ENCODE results near the gene LBHD2. TPM values are rescaled to one million over a fixed set of nuclear protein-coding genes. Genes with fewer than 3 reads are reported as not detected.

The LBHD2 gene
- total RNA-seq, 1 donor from 2014 or later: not detected

DNA sequence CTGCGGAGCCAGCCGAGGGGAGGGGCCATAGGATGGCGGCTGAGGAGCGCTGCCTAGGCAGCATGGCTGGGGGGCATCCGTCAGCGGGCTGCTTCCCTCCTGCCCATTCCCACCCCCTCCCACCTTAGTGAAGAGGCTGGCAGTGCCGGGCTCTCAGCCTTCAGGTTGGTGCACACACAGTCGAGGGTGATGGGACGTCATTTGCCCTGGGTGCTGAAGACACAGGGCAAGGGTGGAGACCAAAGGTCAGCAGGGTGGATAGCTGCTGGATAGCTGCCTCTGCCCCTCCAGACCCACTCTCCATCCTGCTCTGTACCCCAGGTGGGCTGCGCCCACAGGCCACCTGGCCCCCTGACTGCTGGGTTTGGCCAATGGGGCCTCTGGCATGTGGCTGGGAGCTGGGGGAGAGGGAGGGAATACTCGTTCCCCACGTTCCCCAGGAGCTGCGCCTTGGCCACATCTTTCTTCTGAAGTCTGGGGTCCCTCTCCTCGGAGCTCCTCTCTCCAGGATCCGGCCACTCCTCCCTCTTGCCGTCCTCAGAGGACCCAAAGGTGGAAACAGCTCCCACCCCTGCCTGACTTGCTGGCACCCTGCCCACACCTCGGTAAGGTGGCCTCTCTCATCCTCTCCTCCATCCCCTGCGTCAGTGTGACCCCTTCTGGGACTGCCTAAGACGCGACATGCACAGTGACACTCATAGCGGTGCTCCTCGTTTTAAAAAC, 15.5 kb upstream of the LBHD2 start:
- DNase-seq (ENCODE audit: low read depth in 2 of 2): no peak

GRCh38 chr14:103070263-103070885, 13.6 kb upstream of the LBHD2 start:
- DNase-seq (ENCODE audit: low read depth in 2 of 2): no peak

- no peak for DNase-seq (ENCODE audit: low read depth in 2 of 2)
These were observed 13.0 kb upstream of the LBHD2 start for GRCh38 chr14:103070971-103071542.

- DNase-seq (ENCODE audit: low read depth in 2 of 2): peak; percentile 53 to 54
These were observed 12.3 kb upstream of the LBHD2 start for GRCh38 chr14:103071544-103072251.

DNA sequence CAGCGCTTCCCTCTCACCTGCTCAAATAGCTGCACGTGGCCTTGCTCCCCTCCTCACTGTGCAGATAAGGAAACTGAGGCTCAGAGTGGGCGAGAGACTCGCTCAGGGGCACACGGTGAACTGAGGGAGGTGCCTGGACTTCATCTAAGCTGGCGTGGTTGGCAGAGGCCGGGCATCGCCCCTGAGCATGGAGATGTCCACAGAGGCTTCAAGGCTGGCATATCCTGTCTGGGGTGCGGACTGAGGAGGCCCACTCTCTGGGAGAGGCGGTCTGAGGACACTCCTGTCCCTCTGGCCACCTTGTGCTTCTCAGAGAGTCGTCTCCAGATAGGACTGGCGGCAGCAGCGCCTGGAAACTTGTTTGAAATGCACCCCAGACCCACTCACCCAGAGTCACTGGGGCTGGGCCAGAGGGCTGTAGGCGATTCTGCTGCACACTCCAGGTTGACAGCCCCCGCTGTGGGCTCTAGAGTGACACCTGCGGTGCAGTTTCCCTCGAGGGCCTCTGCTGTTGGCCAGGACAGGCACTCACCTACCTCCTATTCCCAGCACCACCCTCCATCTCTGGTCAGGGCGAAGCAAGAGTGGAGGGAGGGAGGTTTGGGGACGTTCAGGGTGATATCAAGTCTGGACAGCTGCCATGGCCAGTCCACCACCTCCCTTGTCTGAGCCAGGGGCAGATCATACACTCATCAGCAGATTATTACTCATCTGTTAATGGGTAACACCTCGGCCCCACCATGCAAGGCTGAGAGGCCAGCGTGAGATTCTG, 11.2 kb upstream of the LBHD2 start:
- peak in 1 of 2 donors; percentile 34 for DNase-seq (ENCODE audit: low read depth in 2 of 2)

- DNase-seq (ENCODE audit: low read depth in 2 of 2): no peak
These were observed 10.6 kb upstream of the LBHD2 start for GRCh38 chr14:103073367-103073875.

- DNase-seq (ENCODE audit: low read depth in 2 of 2): peak in 1 of 2 donors; percentile 58
These were observed 9.9 kb upstream of the LBHD2 start for GRCh38 chr14:103073876-103074728.

DNA sequence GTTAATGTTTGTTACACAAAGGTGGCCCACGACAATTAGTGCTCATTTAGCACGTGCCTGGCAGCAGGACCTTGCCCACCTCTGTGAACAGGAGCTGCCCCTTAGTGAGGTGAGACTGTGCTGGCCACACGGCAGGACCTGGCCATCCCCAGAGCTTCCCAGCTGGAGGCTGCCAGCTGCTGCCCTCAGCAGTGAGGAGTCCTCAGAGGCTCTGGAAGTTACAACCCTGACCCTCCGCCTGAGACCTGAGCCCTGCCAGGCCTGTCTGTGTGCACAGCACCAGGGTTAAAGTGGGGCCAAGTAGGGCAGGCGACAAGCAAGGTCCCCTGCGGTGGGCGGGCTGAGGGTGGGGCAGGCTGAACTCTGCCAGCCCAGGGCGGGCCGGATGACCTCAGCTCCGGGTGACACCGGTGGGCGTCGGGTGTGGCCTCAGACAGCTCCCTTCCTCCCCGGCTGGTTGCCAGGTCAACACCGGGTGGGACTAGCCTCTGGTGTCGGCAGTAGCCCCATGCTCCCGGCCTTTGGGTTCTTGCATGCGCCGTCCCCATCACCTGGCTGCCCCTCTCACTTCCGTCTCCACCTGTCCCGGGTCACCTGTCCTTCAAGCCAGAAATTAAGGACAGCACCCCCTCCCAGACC, 9.2 kb upstream of the LBHD2 start:
- DNase-seq (ENCODE audit: low read depth in 2 of 2): peak in 1 of 2 donors; percentile 39

DNA sequence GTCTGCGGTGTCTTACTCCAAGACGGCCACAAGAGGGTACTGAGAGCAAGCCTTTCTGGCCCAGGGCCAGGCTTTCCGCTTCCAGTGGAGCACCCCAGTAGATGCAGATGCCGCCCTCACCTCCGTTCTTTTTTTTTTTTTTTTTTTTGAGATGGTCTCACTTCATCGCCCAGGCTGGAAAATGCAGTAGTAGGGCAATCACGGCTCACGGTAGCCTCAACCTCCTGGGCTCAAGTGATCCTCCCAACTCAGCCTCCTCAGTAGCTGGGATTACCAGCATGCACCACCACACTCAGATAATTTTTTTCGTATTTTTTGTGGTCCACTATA, 5.6 kb upstream of the LBHD2 start:
- peak; percentile 72 to 82 for DNase-seq (ENCODE audit: low read depth in 2 of 2)

DNA sequence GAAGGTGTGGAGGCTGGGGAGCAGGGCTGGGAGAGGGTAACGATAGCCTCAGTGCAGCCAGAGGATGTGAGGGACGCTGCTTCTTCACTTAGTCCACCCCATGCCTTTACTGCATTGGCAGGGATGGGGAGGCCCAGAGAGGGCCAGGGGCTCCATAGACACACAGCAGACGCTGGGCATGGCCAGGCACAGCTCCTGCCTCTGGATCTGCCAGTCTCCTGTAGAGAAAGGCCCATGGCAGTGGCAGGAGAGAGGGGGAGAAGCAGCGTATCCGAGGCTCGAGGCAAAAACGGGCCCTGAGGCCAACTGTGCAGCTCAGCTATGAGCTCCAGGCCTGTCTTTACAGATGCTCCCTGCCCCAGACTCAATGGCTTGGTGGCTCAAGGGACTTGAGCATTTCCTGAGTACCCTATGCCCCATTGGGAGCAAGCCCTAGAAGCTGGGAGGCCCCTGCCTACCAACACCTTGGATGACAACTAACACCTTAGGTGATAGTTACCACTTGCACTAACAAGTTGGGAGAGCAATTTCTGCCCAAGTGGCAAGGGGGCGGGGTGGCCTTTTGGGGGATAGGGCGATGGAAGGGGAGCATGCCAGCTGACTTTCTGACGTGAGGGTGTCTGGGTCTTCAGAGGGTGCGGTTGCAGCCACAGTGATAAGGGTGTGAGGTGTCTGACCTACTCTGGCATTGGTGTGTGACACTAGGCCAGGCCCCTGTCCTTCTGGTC, 5.0 kb upstream of the LBHD2 start:
- no peak for DNase-seq (ENCODE audit: low read depth in 2 of 2)

GRCh38 chr14:103081951-103082350, 2.1 kb upstream of the LBHD2 start:
- DNase-seq (ENCODE audit: low read depth in 2 of 2): no peak

DNA sequence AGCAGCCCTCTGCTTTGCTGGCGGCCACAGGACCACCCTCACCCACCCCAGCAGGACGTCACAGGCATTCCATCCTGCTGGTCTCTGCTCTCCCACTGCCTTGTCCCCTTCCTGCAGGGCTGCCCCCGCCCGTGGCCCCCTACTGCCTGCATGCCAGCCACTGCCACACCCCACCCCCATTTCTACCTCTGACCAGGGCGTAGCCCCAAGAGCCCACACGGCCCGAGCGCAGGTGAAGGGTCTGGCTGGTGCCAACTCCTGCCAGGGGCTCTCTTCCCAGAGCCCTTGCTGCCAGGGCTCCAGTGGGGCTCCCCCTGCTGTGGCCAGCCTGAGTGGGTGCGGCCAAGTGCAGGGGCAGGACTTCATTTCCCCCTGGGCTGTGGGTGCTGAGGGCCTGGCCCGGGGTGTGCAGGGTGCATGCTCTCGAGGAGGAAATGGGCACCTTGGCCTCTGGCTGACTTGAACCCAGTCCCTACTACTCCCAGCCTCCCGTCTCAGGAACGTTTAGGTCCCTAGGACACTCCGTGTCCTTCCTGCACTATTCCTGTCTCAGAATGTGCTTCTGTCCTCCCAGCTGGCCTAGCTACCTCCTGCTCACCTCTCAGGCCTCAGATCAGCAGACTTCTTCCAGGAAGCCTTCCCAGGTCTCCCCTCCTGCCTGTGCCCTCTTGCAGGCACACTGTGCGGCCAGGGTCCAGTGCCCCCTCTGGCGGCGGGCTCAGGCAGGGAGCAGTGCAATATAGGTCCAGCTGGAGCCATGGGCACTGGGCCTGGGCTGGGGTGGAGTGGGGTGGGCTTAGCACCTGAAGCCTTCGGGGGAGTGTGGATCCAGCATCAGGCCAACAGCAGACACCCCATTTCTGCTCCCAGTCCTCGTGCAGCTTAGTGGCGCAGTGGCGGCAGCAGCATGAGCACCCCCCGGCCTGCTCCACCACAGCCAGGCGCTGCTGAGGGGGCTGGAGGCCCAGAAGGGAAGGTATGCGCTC, 1.4 kb downstream of the LBHD2 start:
- DNase-seq (ENCODE audit: low read depth in 2 of 2): peak in 1 of 2 donors; percentile 51

GRCh38 chr14:103086771-103087342, 2.8 kb downstream of the LBHD2 start:
- no peak for DNase-seq (ENCODE audit: low read depth in 2 of 2)

GRCh38 chr14:103087343-103087835, 3.4 kb downstream of the LBHD2 start:
- DNase-seq (ENCODE audit: low read depth in 2 of 2): no peak

- no peak for DNase-seq (ENCODE audit: low read depth in 2 of 2)
These were observed 4.9 kb downstream of the LBHD2 start for GRCh38 chr14:103088921-103089320.

DNA sequence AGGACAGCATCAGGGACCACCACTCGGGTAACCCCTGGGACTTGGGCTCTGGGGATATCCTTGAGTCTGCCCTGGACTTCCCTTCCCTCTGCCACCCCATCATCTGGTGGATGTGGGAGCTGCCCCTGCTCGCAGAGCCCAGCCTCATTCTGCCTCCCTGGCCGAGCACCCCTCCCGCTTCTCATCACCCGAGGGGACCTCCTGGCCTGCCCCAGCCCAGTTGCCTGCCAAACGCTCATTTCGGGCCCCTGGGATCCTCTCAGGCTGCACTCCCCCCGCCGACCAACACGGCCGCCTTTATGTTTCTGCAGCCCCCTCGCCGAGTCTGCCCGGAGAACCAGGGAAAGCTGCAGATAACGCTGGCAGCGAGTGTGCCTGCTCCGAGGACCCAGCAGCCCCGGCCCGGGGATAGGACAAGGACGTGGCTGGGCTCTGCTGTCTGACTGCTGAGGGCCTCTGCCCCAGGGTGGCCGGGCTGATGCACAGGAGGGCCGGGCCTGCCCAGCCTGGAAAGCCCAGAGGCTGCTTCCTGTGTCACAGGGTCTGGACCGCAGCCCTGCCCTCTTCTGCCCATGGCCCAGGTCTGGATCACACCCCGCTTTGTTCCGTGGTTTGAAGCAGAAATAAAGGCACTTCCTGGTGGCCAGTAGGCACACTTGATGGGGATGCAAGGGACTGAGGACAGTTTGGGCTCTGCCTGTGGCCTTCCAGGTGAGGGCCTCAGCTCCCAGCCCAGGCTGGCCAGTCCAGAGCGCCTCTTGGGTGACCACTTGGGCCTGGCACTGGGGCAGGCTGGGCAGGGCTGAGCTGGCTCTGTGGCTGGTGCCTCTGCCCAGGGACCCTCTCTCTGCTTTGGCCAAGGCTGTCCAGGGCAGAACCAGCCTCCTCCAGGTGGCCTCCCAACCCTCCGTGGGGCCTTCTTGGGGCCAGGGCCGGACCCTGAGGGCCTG, 5.7 kb downstream of the LBHD2 start:
- DNase-seq (ENCODE audit: low read depth in 2 of 2): no peak
